SKM-1 treated with dmso at 0.1 percent for 144 hours (cell line): ENCODE measurements around the gene PCDHB5.
A peak's percentile ranks its signal among the peaks of the same experiment; 100 is the strongest.
"Not testable (repeated sequence)": the region's sequence is repeated elsewhere in the genome, so short reads cannot be mapped to it uniquely, and the experiment has no call there.

Experiments
- DNase-seq: peaks from one replicate; lab custom pipeline; 2025; ENCODE audit not compliant: unreplicated experiment; lab: John Stamatoyannopoulos, UW

The PCDHB5 gene

DNA sequence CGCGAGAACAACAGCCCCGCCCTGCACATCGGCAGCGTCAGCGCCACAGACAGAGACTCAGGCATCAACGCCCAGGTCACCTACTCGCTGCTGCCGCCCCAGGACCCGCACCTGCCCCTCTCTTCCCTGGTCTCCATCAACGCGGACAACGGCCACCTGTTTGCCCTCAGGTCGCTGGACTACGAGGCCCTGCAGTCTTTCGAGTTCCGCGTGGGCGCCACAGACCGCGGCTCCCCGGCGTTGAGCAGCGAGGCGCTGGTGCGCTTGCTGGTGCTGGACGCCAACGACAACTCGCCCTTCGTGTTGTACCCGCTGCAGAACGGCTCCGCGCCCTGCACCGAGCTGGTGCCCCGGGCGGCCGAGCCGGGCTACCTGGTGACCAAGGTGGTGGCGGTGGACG, 16.6 kb downstream of the PCDHB5 start:
- DNase-seq = not testable (repeated sequence)

DNA sequence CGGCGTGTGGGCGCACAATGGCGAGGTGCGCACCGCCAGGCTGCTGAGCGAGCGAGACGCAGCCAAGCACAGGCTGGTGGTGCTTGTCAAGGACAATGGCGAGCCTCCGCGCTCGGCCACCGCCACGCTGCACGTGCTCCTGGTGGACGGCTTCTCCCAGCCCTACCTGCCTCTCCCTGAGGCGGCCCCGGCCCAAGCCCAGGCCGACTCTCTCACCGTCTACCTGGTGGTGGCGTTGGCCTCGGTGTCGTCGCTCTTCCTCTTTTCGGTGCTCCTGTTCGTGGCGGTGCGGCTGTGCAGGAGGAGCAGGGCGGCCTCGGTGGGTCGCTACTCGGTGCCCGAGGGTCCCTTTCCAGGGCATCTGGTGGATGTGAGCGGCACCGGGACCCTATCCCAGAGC, 17.1 kb downstream of the PCDHB5 start:
- DNase-seq = not testable (repeated sequence)

DNA sequence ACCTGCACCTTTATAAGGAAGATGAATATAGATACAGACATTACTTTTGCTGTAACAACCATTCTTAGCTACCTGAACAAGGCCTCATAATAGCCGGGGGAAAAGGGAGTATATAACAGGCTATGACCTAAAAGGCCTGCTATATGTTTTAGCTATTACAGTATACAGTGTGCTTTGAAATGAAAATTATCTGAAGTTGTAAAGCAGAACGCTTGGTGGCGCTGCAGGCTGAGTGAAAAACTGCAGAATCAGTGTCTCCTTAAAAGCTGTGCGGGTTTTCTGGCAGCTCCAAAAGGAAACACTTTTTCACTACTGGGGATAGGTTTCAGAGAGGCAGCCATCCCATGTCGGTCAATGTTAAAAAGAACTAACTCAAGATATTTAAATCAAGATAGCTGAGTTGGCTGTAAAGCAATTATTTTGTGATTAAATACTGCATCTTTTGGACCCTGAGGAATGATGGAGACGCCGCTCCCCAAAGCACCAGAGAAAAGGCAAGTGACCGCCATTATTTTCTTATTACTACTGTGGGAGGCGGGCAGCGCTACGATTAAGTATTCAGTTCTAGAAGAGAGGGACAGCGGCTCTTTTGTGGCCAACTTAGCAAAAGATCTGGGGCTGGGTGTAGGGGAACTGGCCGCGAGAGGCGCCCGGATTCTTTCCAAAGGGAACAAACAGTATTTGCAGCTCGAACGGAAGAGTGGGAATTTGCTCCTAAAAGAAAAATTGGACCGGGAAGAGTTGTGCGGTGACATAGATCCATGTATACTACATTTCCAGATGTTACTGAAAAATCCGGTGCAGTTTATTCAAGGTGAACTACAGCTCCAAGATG, 20.8 kb downstream of the PCDHB5 start:
- no peak for DNase-seq

DNA sequence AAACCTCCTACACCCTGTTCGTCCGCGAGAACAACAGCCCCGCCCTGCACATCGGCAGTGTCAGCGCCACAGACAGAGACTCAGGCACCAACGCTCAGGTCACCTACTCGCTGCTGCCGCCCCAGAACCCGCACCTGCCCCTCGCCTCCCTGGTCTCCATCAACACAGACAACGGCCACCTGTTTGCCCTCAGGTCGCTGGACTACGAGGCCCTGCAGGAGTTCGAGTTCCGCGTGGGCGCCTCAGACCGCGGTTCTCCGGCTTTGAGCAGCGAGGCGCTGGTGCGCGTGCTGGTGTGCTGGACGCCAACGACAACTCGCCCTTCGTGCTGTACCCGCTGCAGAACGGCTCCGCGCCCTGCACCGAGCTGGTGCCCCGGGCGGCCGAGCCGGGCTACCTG, 22.4 kb downstream of the PCDHB5 start:
- DNase-seq = not testable (repeated sequence)

DNA sequence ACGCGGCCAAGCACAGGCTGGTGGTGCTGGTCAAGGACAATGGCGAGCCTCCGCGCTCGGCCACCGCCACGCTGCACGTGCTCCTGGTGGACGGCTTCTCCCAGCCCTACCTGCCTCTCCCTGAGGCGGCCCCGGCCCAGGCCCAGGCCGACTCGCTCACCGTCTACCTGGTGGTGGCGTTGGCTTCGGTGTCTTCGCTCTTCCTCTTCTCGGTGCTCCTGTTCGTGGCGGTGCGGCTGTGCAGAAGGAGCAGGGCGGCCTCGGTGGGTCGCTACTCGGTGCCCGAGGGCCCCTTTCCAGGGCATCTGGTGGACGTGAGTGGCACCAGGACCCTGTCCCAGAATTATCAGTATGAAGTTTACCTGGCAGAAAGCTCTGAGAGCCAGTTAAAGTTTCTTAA, 22.9 kb downstream of the PCDHB5 start:
- DNase-seq = not testable (repeated sequence)

DNA sequence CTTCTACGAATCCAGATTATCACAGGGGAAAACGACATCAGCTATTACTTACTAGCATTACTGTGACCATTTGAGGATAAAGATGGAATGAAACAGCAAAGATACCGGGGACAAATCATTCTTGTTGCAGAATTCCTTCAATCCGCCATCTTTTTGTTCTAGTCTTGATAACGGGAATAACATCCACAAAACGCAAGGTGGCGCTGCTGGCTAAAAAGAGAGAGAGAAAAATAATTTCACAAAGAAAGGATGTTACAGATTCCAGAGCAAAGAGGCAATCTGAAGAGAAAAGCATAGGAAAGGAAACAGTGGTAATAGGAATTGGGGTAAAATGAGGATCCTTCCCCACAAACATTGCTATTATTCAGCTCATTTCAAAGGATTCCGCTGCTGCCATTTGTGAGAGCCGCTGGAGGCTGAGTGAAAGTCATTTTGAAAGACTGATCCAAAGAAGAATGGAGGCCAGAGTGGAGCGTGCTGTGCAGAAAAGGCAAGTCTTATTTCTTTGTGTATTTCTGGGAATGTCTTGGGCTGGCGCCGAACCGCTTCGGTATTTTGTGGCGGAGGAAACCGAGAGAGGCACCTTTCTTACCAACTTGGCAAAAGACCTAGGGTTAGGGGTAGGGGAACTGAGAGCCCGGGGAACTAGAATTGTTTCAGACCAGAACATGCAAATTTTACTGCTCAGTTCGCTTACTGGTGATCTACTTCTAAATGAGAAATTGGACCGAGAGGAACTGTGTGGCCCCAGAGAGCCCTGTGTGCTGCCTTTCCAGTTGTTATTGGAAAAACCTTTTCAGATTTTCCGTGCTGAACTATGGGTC, 37.6 kb downstream of the PCDHB5 start, which contains the start of gene PCDHB7:
PCDHB7 (plus strand) TSS at position 264 of the 824 bp plus-strand sequence; CDS start at position 456, 192 bp downstream.
- DNase-seq = no peak

DNA sequence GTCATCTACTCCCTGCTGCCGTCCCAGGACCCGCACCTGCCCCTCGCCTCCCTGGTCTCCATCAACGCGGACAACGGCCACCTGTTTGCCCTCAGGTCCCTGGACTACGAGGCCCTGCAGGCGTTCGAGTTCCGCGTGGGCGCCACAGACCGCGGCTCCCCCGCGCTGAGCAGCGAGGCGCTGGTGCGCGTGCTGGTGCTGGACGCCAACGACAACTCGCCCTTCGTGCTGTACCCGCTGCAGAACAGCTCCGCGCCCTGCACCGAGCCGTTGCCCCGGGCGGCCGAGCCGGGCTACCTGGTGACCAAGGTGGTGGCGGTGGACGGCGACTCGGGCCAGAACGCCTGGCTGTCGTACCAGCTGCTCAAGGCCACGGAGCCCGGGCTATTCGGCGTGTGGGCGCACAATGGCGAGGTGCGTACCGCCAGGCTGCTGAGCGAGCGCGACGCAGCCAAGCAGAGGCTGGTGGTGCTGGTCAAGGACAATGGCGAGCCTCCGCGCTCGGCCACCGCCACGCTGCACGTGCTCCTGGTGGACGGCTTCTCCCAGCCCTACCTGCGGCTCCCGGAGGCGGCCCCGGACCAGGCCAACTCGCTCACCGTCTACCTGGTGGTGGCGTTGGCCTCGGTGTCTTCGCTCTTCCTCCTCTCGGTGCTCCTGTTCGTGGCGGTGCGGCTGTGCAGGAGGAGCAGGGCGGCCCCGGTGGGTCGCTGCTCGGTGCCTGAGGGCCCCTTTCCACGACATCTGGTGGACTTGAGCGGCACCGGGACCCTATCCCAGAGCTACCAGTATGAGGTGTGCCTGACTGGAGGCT, 39.5 kb downstream of the PCDHB5 start:
- DNase-seq = not testable (repeated sequence)

DNA sequence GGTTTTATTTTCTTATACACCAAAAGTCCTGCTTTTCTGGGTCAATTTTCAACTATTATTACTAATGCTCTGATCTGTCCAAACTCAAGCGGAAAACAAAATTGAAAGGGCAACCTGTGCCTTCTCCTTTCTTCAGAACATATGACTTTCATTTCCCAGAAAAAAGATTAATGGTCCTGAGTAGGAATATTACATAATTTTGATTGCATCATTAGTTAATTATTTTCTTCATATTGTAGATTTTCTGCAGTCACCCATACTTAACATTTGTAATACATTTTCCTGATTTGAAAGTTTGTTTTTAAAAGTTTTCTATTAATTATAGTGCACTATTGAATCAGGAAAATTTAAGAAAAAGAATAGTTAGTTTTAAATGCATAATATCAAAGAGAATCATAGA, 40.9 kb downstream of the PCDHB5 start:
- no peak for DNase-seq

DNA sequence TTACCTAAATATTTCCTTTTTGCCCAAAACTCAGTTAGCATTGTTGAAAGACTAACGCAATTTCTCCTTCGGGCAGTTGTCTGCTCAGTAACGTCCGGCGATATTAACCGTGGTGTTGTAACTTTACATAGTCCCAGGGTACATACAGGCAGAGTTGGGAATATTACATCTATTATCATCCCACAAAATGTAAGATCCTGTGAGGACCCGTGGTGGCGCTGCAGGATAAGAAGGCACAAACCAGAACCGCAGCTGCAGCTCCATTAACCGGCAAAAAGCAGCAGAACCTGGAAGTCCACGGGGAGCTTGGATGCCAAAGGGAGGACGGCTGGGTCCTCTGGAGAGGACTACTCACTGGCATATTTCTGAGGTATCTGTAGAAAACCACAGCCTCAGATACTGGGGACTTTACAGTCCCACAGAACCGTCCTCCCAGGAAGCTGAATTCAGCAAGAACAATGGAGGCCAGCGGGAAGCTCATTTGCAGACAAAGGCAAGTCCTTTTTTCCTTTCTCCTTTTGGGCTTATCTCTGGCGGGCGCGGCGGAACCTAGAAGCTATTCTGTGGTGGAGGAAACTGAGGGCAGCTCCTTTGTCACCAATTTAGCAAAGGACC, 42.7 kb downstream of the PCDHB5 start, which contains the start of gene PCDHB8:
PCDHB8 (plus strand) TSS at position 214 of the 615 bp plus-strand sequence; CDS start at position 459, 245 bp downstream.
- not testable (repeated sequence) for DNase-seq

DNA sequence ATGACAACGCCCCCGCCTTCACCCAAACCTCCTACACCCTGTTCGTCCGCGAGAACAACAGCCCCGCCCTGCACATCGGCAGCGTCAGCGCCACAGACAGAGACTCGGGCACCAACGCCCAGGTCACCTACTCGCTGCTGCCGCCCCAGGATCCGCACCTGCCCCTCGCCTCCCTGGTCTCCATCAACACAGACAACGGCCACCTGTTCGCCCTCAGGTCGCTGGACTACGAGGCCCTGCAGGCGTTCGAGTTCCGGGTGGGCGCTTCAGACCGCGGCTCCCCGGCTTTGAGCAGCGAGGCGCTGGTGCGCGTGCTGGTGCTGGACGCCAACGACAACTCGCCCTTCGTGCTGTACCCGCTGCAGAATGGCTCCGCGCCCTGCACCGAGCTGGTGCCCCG, 44.4 kb downstream of the PCDHB5 start:
- DNase-seq = not testable (repeated sequence)

DNA sequence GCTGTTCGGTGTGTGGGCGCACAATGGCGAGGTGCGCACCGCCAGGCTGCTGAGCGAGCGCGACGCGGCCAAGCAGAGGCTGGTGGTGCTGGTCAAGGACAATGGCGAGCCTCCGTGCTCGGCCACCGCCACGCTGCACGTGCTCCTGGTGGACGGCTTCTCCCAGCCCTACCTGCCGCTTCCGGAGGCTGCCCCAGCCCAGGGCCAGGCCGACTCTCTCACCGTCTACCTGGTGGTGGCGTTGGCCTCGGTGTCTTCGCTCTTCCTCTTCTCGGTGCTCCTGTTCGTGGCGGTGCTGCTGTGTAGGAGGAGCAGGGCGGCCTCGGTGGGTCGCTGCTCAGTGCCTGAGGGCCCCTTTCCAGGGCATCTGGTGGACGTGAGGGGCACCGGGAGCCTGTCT, 44.9 kb downstream of the PCDHB5 start:
- DNase-seq = not testable (repeated sequence)

DNA sequence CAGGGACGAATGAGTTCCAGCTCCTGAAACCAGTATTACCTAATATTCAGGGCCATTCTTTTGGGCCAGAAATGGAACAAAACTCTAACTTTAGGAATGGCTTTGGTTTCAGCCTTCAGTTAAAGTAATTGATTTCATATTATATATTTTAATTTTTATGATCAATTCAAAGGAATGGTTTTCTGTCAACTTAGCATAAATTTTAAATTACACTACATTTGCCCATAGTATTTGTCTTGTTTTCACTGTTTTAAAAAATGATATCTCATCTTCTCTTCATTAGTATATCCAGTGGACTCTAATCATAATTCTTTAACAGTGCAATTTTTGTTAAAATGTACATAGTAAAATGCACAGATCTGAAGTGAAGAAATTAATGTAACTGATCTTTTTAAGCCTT, 45.3 kb downstream of the PCDHB5 start:
- no peak for DNase-seq

DNA sequence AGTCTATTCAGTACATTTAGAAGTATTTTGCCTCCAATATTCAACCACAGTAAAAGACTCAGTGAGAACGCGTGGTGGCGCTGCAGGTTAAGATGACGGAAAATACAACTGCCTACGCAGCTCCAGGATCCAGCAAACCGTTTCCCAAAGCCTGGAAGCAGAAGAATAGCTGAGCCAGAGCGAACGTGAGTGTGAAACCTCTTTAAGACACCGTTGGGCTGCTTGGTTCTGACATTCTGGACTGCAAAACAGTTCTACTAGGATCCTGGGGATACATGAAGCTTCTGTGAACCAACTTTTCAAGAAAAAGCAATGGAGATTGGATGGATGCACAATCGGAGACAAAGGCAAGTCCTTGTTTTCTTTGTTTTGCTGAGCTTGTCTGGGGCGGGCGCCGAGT, 47.2 kb downstream of the PCDHB5 start, which contains the start of gene PCDHB16:
PCDHB16 (plus strand) TSS at position 140 of the 400 bp plus-strand sequence; CDS start at position 313, 173 bp downstream.
- DNase-seq = no peak

DNA sequence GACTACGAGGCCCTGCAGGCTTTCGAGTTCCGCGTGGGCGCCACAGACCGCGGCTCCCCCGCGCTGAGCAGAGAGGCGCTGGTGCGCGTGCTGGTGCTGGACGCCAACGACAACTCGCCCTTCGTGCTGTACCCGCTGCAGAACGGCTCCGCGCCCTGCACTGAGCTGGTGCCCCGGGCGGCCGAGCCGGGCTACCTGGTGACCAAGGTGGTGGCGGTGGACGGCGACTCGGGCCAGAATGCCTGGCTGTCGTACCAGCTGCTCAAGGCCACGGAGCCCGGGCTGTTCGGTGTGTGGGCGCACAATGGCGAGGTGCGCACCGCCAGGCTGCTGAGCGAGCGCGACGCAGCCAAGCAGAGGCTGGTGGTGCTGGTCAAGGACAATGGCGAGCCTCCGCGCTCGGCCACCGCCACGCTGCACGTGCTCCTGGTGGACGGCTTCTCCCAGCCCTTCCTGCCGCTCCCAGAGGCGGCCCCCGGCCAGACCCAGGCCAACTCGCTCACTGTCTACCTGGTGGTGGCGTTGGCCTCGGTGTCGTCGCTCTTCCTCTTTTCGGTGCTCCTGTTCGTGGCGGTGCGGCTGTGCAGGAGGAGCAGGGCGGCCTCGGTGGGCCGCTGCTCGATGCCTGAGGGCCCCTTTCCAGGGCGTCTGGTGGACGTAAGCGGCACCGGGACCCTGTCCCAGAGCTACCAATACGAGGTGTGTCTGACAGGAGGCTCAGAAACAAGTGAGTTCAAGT, 49.3 kb downstream of the PCDHB5 start:
- not testable (repeated sequence) for DNase-seq

DNA sequence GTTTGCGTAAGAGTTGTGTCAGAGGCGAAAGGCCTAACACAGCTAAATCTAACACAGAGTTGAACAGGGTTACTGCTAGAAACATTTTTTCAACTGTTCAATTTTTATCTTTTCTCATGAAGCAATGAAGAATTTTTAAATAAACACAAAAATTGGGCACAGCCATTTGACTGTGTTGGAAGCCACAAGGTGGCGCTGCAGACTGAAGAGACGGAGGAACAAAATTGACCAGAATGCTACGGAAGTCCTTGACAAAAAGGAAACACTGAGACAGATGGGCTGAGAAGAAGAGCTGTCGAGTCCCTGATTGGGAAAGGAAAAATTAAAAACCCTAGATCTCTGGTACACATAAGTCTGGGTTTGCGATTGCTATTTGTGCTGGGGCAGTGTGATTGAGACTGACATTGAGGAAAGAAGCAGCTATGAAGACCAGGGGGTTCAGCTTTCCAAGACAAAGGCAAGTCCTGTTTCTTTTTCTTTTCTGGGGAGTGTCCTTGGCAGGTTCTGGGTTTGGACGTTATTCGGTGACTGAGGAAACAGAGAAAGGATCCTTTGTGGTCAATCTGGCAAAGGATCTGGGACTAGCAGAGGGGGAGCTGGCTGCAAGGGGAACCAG, 52.0 kb downstream of the PCDHB5 start, which contains the start of gene PCDHB9:
PCDHB9 (plus strand) TSS at position 265 of the 616 bp plus-strand sequence; CDS start at position 423, 158 bp downstream.
- peak; percentile 8 for DNase-seq
